Measurements from ENCODE around the gene PDXK.
"Not testable (repeated sequence)": the region's sequence is repeated elsewhere in the genome, so short reads cannot be mapped to it uniquely, and the experiment has no call there.

Gene PDXK

DNA sequence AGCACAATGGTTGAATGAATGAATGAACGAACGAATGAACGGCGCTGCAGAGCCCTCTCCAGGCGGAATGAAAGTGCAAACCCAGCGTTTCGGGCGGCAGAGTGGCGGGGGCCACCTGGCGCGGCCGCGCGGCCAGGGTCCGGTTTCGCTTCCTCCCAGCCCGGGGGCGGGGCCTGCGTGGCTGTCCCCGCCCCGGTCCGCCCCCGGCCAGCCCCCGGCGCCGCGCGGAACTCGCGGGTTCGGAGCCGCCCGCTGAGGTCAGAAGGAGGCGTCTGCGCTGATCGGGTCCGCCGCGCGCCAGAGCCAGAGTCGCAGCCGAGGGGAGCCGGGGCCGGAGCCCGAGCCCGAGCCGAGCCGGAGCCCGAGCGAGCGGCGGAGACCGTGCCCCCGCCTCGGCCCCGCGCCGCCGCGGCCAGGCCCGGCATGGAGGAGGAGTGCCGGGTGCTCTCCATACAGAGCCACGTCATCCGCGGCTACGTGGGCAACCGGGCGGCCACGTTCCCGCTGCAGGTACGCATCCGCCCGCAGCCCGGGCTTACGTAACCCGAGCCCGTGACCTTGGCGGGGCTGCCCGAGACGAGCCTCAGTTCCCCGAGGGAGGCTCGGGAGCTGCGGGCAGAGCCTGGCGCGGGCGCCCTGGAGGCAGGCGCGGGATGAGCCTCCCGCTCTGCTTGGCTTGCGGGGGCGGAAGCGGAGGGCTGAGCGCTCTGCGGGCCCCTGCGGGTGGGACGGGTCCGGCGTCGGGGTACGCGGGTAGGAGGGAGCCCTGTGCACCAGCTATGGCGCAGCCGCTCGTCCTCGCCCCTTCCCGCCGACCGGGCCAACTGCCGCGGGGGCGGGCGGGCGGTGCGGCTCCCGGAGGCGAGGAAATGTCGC lies at the start of gene PDXK:
Gene PDXK (plus strand): TSS at position 258 of the 876 bp plus-strand sequence. CDS start 166 bp downstream, at position 424.
- DNase-seq = no peak

DNA sequence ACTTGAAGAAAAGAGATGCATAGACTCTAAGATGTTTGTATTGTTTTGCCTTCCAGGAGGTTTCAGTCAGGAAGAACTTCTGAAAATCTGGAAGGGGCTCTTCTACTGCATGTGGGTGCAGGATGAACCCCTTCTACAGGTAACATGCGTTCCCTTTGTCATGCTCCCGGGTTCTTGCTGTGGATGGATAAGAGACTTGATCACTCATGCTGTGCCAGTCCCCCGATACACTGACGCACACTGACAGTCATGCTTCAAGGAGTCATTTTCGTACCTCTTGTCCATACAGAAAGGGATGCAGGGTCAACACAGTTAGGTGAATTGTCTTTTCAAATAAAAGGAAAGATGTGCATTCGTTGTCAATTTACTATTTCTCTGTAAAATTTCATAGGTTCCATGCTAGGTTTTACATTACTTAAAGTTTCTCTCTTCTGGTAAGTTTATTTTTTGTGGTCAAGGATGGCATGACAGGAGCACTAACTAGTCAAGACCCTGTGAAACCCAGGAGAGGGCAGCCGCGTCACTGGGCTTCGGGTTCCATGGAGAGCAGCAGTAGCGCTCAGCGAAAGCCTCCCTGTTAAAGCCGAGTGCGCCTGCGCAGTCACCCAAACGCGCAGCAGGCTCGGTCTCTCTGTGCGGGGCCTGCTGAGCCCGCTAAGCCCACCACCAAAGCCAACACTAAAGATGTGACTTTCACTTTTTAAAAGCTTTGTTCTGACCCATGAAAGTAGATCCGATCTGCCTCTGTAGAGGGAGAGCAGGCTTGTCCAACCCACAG lies 48.9 kb upstream of the PDXK start:
- no peak for DNase-seq

DNA sequence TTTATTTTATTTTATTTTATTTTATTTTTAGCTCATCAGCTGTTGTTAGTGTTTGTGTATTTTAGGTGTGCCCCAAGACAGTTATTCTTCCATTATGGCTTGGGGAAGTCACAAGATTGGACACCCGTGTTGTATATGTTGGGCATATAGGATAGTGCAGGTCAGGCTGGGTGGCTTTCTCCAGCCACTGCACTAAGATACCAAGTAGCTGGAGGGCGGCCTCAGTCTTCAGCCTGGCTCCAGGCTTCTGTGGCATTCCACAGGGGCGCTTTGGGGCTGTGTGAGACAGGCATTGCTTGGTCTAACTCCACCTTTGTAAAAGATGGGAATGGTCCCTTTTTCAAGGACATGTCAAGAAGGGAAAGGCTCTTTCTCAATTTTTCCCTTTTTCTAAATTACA lies 43.1 kb upstream of the PDXK start:
- no peak for DNase-seq

DNA sequence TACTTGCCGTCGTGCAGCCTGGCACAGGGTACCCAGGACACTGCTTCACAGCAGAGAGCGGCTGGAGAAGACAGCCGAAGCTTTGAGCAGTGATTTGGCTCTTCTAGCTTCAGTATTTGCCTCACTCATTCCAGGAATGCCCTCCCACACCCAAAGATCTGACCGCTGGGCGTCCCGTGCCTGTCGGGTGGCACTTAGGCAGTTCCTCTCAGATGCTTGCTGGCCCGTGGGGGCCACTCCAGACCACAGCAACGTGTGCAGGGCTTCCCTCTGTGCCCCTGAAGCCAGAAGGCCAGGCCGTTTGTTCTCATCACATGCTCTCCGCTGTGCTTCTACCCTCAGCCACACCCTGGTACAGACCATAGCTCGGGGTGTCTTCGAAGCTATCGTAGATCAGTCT lies 42.5 kb upstream of the PDXK start:
- DNase-seq = no peak

DNA sequence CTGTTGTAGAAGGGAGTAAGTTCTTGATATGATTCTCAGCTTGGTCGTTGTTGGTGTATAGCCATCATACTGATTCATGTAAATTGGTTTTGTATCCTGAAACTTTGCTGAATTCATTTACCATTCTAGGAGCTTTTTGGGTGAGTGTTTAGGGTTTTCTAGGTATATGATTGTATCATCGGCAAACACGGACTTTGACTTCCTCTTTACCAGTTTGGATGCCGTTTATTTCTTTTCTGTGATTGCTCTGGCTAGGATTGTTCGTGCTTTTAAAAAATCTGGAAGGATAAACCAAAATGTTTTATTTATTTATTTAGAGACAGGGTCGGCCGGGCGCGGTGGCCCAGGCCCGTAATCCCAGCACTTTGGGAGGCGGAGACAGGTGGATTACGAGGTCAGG lies 39.0 kb upstream of the PDXK start:
- DNase-seq = no peak

DNA sequence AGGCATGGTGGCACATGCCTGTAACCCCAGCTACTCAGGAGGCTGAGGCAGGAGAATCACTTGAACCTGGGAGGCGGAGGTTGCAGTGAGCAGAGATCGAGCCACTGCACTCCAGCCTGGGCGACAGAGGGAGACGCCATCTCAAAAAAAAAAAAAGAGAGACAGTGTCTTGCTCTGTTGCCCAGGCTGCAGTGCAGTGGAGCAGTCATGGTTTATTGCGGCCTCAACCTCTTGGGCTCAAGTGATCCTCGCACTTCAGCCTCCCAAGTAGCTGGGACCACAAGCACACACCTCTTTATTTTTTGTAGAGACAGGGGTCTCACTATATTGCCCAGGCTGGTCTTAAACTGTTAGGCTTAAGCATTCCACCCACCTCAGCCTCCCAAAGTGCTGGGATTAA lies 38.5 kb upstream of the PDXK start:
- DNase-seq = not testable (repeated sequence)

DNA sequence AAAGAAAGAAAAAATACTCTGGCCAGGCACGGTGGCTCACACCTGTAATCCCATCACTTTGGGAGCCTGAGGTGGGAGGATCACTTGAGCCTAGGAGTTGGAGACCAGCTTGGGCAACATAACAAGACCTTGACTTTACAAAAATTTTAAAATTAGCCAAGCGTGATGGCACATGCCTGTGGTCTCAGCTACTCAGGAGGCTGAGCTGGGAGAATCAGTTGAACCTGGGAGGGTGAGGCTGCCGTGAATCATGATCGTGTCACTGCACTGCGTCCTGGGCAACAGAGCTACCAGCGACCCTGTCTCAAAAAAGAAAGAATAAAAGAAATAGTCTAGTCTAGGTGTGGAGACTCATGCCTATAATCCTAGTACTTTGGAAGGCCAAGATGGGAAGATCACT lies 37.3 kb upstream of the PDXK start:
- no peak for DNase-seq

DNA sequence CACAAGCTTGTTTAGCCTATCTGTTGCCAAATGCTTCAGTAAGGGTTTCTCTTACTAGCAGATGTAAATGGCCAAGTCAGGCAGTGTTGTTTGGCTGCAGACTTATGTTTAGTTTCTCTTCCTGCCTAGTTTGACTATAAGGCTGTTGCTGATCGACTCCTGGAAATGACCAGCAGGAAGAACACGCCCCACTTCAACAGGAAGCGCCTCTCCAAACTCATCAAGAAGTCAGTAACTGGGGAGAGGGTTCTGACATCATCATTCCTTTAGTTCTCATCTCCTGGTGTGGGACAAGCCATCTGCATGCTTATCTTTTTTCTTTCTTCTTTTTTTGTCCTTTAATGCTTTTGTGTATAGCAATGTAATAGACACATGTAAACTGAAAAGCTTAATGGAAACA lies 34.5 kb upstream of the PDXK start:
- DNase-seq = no peak

DNA sequence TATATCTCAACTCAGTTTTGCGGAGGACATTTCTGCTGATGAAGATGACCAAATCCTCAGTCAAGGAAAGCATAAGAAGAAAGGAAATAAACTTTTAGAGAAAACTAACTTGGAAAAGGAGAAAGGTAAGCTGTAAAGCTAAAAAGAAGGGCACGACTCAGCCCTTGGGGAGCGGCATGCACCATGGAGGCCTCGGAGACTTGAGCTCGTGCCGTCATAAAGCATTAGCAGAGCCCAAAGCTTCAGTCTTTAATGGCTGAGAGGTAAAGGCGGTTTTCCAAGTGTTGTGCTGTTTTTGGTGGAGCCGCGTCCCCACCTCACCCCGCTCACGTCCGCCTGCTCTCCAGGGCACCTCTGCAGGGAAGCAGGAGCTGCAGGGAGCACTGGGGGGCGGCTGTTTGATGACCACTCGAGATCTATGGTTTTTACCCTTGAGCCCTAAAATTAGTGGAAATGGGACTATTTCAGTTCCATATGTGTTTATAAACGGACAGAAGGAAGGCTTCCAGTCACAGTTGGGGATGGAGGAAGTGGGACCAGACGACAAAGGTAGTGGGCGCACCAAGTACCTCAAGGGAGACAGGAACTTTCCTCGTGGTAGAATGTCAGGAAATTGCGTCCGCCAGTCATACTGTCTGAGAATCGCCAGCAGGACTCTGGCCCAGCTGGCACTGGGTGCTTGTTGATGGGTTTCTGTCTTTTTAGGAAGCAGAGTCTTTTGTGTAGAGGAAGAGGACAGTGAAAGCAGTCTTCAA lies 31.9 kb upstream of the PDXK start:
- DNase-seq = no peak

DNA sequence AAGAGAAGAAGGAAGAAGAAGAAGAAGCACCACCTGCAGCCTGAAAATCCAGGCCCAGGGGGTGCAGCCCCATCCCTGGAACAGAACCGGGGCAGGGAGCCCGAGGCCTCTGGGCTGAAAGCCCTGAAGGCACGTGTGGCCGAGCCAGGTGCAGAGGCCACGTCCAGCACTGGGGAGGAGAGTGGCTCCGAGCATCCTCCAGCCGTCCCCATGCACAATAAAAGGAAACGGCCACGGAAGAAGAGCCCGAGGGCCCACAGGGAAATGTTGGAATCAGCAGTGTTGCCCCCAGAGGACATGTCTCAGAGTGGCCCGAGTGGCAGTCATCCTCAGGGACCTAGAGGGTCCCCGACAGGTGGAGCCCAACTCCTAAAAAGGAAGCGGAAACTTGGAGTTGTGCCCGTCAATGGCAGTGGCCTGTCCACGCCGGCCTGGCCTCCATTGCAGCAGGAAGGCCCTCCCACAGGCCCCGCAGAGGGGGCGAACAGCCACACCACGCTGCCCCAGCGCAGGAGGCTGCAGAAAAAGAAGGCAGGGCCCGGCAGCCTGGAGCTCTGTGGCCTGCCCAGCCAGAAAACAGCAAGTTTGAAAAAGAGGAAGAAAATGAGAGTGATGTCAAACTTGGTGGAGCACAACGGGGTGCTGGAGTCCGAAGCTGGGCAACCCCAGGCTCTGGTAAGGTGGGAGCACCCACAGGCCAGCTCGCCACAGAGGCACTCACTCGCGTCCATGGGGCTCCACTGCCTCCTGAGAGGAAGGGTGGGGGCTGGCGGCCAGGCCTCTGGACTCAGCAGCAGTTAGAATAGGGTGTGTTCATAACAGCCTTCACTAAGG lies 31.1 kb upstream of the PDXK start:
- DNase-seq = no peak

DNA sequence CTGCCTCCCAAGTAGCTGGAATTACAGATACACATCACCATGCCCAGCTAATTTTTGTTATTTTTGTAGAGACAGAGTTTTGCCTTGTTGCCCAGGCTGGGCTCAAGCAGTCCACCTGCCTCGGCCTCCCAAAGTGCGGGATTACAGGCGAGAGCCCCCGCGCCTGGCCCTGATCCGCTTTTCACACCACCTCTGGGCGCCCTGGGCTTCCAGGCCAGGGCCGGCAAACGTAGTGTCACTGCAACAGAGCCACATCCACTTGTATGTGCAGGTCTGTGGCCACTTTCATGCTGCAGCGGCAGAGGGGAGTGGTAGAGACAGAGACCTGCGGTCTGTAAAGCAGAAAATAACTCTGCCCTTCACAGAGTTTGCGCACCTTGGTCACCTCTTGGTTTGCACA lies 30.0 kb upstream of the PDXK start:
- DNase-seq = no peak

DNA sequence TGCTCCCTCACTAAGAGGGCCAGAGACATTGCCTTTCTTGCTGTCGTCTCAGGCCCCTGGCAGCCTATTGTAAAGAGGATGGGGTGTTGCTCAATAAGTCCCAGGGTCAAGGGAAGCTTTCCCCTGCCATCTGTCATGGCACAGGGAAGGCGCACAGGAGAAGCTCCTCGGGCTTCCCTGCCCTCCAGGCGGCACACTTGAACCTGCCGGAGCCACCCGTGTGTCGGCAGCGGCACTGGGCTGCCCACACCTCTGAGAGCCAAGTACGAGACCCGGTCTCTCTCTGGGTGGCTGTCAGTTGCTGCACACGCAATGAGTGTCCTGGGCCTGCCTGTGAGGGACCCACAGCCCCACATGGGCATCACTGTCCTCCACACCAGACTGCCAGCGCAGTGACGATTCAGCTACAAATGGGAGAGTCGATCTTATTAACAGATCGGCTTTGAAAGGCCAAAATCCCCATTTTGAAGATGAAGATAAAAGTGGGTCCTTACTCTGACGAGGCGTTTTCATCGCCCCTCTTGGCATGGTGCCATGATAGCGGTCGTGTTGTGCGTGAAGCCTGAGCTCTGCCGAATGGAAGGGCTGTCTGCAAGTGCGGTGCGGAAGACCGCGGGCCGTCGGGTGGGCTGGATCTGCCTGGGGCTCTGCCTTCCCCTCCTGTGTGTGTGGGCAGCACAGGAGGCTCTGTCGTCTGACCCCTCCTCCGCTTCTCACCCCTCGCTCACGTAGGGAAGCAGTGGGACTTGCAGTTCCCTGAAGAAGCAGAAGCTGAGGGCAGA lies 29.2 kb upstream of the PDXK start:
- no peak for DNase-seq

DNA sequence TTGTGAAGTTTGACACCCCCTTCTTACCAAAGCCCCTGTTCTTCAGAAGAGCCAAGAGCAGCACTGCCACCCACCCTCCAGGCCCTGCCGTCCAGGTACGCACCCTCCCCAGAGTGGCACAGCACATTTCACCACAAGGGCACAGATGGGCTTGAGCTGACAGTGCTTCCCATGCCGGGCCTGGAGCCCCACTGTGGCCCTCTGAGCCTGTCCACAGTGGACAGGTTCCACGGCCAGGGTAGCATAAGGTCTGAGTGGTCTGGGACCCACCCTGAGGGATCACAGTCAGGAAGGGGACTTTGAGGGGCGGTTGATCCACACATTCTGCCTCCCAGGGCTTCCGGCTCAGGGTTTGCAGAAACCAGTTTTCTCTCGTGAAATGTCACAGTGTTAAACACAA lies 28.6 kb upstream of the PDXK start:
- DNase-seq = no peak

DNA sequence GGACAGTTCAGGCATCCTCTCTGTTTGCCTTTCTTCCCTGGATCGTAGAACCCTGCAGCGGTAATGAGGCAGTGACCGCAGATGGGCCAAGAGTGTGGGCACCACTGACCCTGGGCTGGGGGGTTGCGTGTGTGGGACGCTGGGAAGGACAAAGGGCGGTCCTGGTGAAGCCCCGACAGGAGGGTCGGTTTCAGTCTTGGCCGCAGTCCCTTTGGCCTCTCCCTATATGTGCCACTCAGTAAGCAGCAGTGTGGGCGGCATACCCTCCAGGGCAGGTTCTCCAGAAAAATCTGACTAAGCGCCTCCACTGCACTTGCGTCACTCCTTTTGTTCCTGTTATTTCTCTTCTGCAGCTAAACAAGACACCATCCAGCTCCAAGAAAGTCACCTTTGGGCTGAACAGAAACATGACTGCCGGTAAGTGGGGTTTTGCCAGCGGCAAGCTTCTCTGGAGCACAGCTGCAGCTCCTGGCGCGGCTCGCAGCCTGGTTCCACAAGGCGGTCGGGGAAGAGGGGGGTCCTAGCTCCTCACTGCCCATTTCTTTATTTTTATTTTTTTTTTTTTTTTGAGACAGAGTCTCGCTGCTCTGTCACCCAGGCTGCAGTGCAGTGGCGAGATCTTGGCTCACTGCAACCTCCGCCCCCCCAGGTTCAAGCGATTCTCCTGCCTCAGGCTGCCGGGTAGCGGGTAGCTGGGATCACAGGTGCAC lies 27.7 kb upstream of the PDXK start:
- no peak for DNase-seq

DNA sequence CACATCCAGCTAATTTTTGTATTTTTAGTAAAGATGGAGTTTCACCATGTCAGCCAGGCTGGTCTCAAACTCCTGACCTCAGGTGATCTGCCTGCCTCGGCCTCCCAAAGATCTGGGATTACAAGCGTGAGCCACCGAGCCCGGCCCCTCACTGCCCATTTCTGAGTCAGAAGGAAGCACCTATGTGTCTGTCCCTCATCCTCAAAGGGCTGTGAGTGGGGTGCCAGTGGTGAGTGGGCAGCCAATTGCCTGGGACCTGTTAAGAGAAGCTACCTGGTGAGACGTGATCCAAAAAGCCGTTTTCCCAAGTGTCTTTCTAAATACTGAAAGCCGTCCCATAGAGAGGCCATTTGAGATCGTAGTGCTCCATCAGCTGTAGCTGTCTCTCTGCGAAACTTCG lies 27.1 kb upstream of the PDXK start:
- DNase-seq = no peak

DNA sequence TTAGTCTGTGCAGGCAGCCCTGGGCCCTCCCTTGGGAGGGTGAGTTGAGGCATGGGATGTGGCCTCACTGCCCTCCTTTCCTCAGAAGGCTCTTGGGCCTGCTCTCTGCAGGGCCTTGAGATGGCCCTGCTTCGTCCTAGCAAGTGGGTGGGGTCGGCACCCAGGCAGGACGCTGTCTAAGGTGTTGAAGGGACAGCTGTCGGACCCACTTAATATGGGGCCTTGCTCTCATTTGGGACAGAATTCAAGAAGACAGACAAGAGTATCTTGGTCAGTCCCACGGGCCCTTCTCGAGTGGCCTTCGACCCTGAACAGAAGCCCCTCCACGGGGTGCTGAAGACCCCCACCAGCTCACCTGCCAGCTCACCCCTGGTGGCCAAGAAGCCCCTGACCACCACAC lies 26.0 kb upstream of the PDXK start:
- no peak for DNase-seq

DNA sequence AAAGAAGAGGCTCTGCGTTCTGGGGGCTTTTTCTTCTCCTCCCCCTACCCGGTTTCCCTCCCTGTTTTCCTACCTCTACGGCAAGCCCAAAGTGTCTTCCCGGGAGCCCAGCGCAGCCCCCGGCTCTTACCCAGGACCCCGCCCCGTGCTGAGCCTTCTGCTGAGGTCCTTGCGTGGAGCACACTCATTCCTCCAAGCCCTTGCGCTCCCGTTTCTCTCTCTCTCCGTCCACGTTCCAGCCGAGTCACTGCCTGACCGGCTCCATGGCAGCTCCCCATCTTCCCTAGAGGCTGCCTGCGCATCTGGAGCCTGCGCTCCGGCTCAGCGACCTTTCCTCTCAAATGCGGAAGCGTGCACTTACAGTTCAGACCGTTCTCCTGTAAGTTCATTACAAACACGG lies 24.9 kb upstream of the PDXK start:
- no peak for DNase-seq

DNA sequence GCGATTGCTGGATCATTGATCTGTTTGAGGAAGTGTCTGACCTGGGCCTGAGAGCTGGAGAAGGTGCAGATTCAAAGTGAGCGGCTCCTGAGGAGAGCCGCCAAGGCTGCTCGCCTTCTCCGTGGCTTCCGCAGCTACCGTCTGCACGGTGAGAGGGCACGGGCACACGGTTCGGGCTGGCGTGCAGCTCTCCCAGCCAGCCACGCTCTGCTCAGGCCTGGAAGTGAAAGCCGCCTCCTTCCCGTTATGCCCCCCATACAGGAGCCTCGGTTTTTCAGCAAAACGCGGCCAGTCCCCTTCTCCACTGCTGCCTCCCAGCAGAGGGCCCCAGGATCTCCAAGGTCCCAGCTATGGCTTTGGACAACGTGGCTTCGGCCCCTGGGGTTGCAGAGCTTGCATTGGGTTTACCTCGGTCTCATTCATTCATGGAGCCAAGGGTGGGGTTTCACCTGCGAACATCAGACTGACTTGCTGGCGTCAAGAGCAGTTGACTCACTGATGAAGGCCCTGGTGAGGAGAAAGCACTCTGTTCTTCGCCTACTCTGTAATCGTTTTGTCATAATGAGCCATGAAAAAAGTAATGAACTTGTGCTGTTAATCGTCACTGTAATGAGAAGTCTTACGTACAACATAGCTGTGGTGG lies 24.4 kb upstream of the PDXK start:
- no peak for DNase-seq

DNA sequence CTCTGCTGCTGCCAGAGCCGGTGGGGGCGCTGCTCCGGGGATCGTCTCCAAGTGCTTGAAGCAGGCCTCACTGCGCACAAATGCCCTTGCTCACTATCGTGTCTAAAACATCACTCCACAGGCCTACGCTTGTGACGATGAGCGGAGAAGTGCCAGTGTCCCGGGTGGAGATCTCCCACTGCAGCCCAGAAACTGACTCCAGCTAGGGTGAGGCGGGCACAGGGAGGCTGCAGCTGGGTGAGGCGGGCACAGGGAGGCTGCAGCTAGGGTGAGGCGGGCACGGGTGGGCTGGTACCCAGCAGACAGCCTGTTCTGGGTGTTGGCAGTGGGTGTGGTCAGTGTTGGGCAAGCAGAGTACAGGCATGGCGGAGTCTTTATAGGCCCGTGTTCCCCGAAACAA lies 22.7 kb upstream of the PDXK start:
- no peak for DNase-seq

Measured in NCI-H2081 treated with DMSO at 0.1 percent for 48 hours (cell line).